ENCODE data around the gene QTRT2.

Gene QTRT2

GRCh38 chr3:114122027-114122709, 65.6 kb downstream of the QTRT2 start:
- DNase-seq (ENCODE audit: low spot score) = peak; percentile 28

- DNase-seq (ENCODE audit: low spot score) = no peak
Measured at GRCh38 chr3:114126461-114126860, 69.9 kb downstream of the QTRT2 start.

GRCh38 chr3:114127517-114127916, 71.0 kb downstream of the QTRT2 start:
- DNase-seq (ENCODE audit: low spot score) = no peak

DNA sequence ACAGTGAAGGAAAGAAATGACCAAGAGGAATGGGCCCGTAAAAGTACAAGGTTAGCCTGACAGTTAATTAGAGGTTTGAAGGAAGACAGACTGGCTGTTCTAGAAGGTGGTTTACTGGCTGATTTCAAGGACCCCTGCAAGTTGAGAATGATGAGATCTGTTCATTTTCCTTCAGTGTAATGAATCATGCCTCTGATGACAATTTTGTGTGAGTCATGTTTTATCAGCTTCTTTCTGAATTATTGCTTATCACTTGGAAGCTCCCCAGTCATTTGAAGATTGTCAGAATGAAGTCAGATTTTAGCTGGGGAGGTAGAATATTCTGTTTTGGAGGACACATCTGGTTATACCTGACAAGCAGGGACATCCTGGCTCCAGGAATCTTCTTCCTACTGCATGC, 71.7 kb downstream of the QTRT2 start:
- no peak for DNase-seq (ENCODE audit: low spot score)

DNA sequence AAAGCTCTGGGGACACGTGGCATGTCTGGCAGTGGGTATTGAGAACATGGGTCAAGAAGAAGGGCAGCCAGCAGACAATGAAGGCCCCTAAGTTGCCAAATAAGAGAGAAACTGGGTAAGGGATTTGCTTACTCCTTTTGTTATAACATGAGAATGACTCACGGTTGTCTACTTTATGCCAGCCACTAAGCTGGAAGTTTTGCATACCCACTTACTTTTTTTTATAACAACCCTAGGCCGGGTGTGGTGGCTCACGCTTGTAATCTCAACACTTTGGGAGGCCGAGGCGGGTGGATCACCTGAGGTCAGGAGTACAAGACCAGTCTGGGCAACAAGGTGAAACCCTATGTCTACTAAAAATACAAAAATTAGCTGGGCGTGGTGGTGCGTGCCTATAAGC, 72.3 kb downstream of the QTRT2 start:
- no peak for DNase-seq (ENCODE audit: low spot score)

DNA sequence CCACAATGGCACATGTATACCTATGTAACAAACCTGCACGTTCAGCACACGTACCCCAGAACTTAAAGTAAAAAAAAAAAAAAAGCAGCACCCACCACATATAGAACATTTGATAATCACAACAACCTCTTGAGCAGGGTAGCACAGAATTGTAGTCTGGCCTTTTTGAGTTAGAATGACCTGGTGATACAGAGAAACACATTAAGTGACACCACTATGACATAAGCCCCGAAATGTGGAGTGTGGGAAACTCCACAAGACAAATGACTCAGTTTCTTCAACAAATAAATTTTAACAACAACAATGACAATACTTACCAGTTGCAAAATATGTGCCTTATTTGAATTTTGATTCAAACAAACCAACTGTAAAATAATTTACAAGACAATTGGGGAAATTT, 76.0 kb downstream of the QTRT2 start:
- no peak for DNase-seq (ENCODE audit: low spot score)

DNA sequence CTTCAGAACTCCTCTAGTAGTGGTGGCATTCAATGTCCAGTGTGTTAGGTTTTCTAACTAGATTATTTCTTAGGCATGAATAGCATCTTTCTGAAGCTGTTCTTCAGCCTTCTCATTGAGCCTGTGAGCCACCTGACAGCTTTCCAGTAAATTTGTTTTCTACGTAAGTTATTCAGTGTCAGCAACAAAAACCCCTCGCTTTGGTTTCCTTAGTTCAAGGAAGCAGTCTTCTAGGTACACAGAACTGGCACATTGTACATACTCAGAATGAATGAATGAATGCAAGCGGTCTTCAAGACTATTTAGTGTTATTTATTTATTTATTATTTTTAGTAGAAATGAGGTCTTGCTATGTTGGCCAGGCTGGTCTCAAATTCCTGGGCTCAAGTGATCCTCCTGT, 77.4 kb downstream of the QTRT2 start:
- DNase-seq (ENCODE audit: low spot score) = no peak

All from pons (tissue), 1 donor.